Measurements from ENCODE around the gene EFEMP1.

Gene EFEMP1

GRCh38 chr2:55877087-55877436, 46.5 kb downstream of the EFEMP1 start:
- H3K4me3 ChIP-seq (ENCODE audit: low read depth, low read length) = no peak overlapping the region
- no peak for TF ChIP-seq CTCF (IDR thresholded peaks at IDR 0.05; ENCODE audit: control insufficient read depth, extremely low read depth, insufficient read depth)
- no peak for DNase-seq (ENCODE audit: low read depth)

GRCh38 chr2:55876429-55877086, 47.0 kb downstream of the EFEMP1 start:
- H3K4me3 ChIP-seq (ENCODE audit: low read depth, low read length) = no peak overlapping the region
- DNase-seq (ENCODE audit: low read depth) = no peak
- TF ChIP-seq CTCF (IDR thresholded peaks at IDR 0.05; ENCODE audit: control insufficient read depth, extremely low read depth, insufficient read depth) = no peak

- TF ChIP-seq CTCF (IDR thresholded peaks at IDR 0.05; ENCODE audit: control insufficient read depth, extremely low read depth, insufficient read depth) = no peak
- H3K4me3 ChIP-seq (ENCODE audit: low read depth, low read length) = no peak overlapping the region
- DNase-seq (ENCODE audit: low read depth) = no peak
Measured at GRCh38 chr2:55875434-55876135, 48.0 kb downstream of the EFEMP1 start.

- no peak for DNase-seq (ENCODE audit: low read depth)
- no peak for TF ChIP-seq CTCF (IDR thresholded peaks at IDR 0.05; ENCODE audit: control insufficient read depth, extremely low read depth, insufficient read depth)
- H3K4me3 ChIP-seq (ENCODE audit: low read depth, low read length) = no peak overlapping the region
Measured at GRCh38 chr2:55874338-55874737, 49.2 kb downstream of the EFEMP1 start.

- no peak overlapping the region for H3K4me3 ChIP-seq (ENCODE audit: low read depth, low read length)
- TF ChIP-seq CTCF (IDR thresholded peaks at IDR 0.05; ENCODE audit: control insufficient read depth, extremely low read depth, insufficient read depth) = no peak
- no peak for DNase-seq (ENCODE audit: low read depth)
Measured at GRCh38 chr2:55871637-55872036, 51.9 kb downstream of the EFEMP1 start.

GRCh38 chr2:55869637-55870325, 53.8 kb downstream of the EFEMP1 start:
- DNase-seq (ENCODE audit: low read depth) = no peak
- TF ChIP-seq CTCF (IDR thresholded peaks at IDR 0.05; ENCODE audit: control insufficient read depth, extremely low read depth, insufficient read depth) = no peak
- H3K4me3 ChIP-seq (ENCODE audit: low read depth, low read length) = no peak overlapping the region
